Measurements from ENCODE around the gene SYT17. TPM values are rescaled to one million over a fixed set of nuclear protein-coding genes. Genes with fewer than 3 reads are reported as not detected.

Gene SYT17
- total RNA-seq, 1 donor from 2014 or later = not detected

- peak overlapping the region; percentile 52 for H3K27ac Mint-ChIP-seq (ENCODE audit: unreplicated experiment)
- no peaks in the 10 kb centered on the region for H3K36me3 Mint-ChIP-seq (ENCODE audit: unreplicated experiment)
- H3K4me3 Mint-ChIP-seq (ENCODE audit: unreplicated experiment) = no peak overlapping the region
- no peak for TF ChIP-seq CTCF (IDR thresholded peaks at IDR 0.05)
- no peak for DNase-seq (ENCODE audit: extremely low spot score, unreplicated experiment)
- no peaks in the 10 kb centered on the region for H3K27me3 Mint-ChIP-seq (ENCODE audit: unreplicated experiment)
- peaks cover 64% of the 10 kb centered on the region for H3K4me1 Mint-ChIP-seq (ENCODE audit: unreplicated experiment)
- H3K9me3 Mint-ChIP-seq (ENCODE audit: unreplicated experiment) = no peaks in the 10 kb centered on the region
Measured at GRCh38 chr16:19135896-19136438, 32.1 kb upstream of the SYT17 start.

- no peak for TF ChIP-seq CTCF (IDR thresholded peaks at IDR 0.05)
- H3K27ac Mint-ChIP-seq (ENCODE audit: unreplicated experiment) = peak overlapping the region; percentile 52
- no peak for DNase-seq (ENCODE audit: extremely low spot score, unreplicated experiment)
- H3K9me3 Mint-ChIP-seq (ENCODE audit: unreplicated experiment) = no peaks in the 10 kb centered on the region
- peaks cover 57% of the 10 kb centered on the region for H3K4me1 Mint-ChIP-seq (ENCODE audit: unreplicated experiment)
- no peaks in the 10 kb centered on the region for H3K27me3 Mint-ChIP-seq (ENCODE audit: unreplicated experiment)
- H3K36me3 Mint-ChIP-seq (ENCODE audit: unreplicated experiment) = no peaks in the 10 kb centered on the region
- H3K4me3 Mint-ChIP-seq (ENCODE audit: unreplicated experiment) = no peak overlapping the region
Measured at GRCh38 chr16:19136549-19137196, 31.4 kb upstream of the SYT17 start.

- Mint-ChIP-seq H3K4me3 (ENCODE audit: unreplicated experiment) (no peak overlapping the region), H3K4me1 (ENCODE audit: unreplicated experiment) (peaks cover 54% of the 10 kb centered on the region), H3K27me3 (ENCODE audit: unreplicated experiment) (no peaks in the 10 kb centered on the region), H3K27ac (ENCODE audit: unreplicated experiment) (peak overlapping the region; percentile 78), H3K36me3 (ENCODE audit: unreplicated experiment) (no peaks in the 10 kb centered on the region), H3K9me3 (ENCODE audit: unreplicated experiment) (no peaks in the 10 kb centered on the region)
- TF ChIP-seq CTCF (IDR thresholded peaks at IDR 0.05) = no peak
- DNase-seq (ENCODE audit: extremely low spot score, unreplicated experiment) = no peak
Measured at GRCh38 chr16:19137201-19138128, 30.6 kb upstream of the SYT17 start.

GRCh38 chr16:19138601-19139000 lies 29.4 kb upstream of the SYT17 start:
- peaks cover 5% of the 10 kb centered on the region for H3K27me3 Mint-ChIP-seq (ENCODE audit: unreplicated experiment)
- peak overlapping the region; percentile 78 for H3K27ac Mint-ChIP-seq (ENCODE audit: unreplicated experiment)
- peak overlapping the region; percentile 33 for H3K4me3 Mint-ChIP-seq (ENCODE audit: unreplicated experiment)
- H3K36me3 Mint-ChIP-seq (ENCODE audit: unreplicated experiment) = no peaks in the 10 kb centered on the region
- peak; percentile 85 for DNase-seq (ENCODE audit: extremely low spot score, unreplicated experiment)
- TF ChIP-seq CTCF (IDR thresholded peaks at IDR 0.05) = no peak
- no peaks in the 10 kb centered on the region for H3K9me3 Mint-ChIP-seq (ENCODE audit: unreplicated experiment)
- H3K4me1 Mint-ChIP-seq (ENCODE audit: unreplicated experiment) = peaks cover 54% of the 10 kb centered on the region

Measured in osteocyte (in vitro differentiated cells).